Osteoblast (primary cell): ENCODE data around the gene KCND3. TPM values are rescaled to one million over a fixed set of nuclear protein-coding genes. Genes with fewer than 3 reads are reported as not detected.

Source experiments
- DNase-seq: peaks from one replicate; pipeline ENCODE4 v3.0.0; 2011; ENCODE audit warnings: low spot score, mixed read lengths; ENCODE audit not compliant: insufficient read length; ENCODE audit errors: missing footprints
- H2AFZ ChIP-seq: 2 replicates; pipeline ENCODE4 v1.6.0; 2011; ENCODE audit warnings: mild to moderate bottlenecking, low read length
- H3K27ac ChIP-seq: 2 replicates; pipeline ENCODE4 v1.5.1; 2011; ENCODE audit warnings: mild to moderate bottlenecking, low read depth, low read length, moderate library complexity
- H3K27me3 ChIP-seq: 2 replicates; pipeline ENCODE4 v1.6.0; 2012; ENCODE audit warnings: mild to moderate bottlenecking, control low read depth, inconsistent platforms, low read length, moderate library complexity; ENCODE audit not compliant: insufficient read depth
- H3K36me3 ChIP-seq: 2 replicates; pipeline ENCODE4 v1.5.1; 2011; ENCODE audit warnings: mild to moderate bottlenecking, low read length, control low read depth, moderate library complexity; ENCODE audit not compliant: insufficient read depth
- H3K4me1 ChIP-seq: 2 replicates; pipeline ENCODE4 v1.5.1; 2011; ENCODE audit warnings: mild to moderate bottlenecking, low read length, control low read depth, moderate library complexity; ENCODE audit not compliant: insufficient read depth
- H3K4me2 ChIP-seq: 2 replicates; pipeline ENCODE4 v1.6.0; 2011; ENCODE audit warnings: mild to moderate bottlenecking, low read length; ENCODE audit not compliant: insufficient read depth
- H3K4me3 ChIP-seq: fragments of 200-600 bp; sonication (generic); 3 replicates; pipeline ENCODE4 v1.5.1; 2012; ENCODE audit warnings: mild to moderate bottlenecking, low read length, inconsistent platforms; ENCODE audit not compliant: insufficient read depth
- H3K79me2 ChIP-seq: 2 replicates; pipeline ENCODE4 v1.6.0; 2012; ENCODE audit warnings: mild to moderate bottlenecking, low read length, control low read depth, inconsistent platforms; ENCODE audit not compliant: insufficient read depth
- H3K9me3 ChIP-seq: 2 replicates; pipeline ENCODE4 v1.5.1; 2011; ENCODE audit warnings: low read depth, low read length, control low read depth
- H4K20me1 ChIP-seq: 2 replicates; pipeline ENCODE4 v1.6.0; 2012; ENCODE audit warnings: mild to moderate bottlenecking, low read length, control low read depth; ENCODE audit not compliant: insufficient read depth
- total RNA-seq: library from RNA; depleted of rRNA; stranded (reverse); fragments of >200 nt; gene quantifications from 2 replicates; pipeline ENCODE4 v1.2.3, GENCODE V29; 2012
- TF ChIP-seq, protein P1 (sequence below): IDR thresholded peaks from 2 replicates; pipeline ENCODE4 v1.5.1; 2011; ENCODE audit warnings: mild to moderate bottlenecking, low read depth, low read length, moderate library complexity; ENCODE audit errors: extremely low read depth

KCND3 gene
- total RNA-seq, 1 donor = 3.6 TPM

DNA sequence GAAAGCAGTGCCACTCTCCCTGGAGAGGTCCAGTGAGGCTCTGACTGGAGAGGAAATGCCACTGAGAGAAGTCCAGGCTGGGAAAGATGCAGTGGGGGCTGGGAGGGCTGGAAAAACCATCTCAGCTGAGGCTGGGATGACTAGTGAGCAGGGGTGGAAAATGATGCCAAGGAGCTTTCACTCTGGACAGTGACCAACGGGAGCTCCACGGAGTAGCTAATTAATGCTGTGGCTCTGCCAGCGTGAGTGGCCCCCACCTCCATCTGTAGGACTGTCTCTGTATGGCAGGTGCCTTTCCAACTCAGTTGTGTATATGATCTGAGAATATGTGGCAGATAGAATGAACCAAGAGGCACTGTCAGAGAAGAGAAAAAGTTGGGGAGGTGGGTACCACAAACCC is 147.1 kb downstream of the KCND3 start:
- DNase-seq = no peak
- H3K79me2 ChIP-seq = no peaks in the 10 kb centered on the region
- H3K9me3 ChIP-seq = no peaks in the 10 kb centered on the region
- TF ChIP-seq, protein P1, sequence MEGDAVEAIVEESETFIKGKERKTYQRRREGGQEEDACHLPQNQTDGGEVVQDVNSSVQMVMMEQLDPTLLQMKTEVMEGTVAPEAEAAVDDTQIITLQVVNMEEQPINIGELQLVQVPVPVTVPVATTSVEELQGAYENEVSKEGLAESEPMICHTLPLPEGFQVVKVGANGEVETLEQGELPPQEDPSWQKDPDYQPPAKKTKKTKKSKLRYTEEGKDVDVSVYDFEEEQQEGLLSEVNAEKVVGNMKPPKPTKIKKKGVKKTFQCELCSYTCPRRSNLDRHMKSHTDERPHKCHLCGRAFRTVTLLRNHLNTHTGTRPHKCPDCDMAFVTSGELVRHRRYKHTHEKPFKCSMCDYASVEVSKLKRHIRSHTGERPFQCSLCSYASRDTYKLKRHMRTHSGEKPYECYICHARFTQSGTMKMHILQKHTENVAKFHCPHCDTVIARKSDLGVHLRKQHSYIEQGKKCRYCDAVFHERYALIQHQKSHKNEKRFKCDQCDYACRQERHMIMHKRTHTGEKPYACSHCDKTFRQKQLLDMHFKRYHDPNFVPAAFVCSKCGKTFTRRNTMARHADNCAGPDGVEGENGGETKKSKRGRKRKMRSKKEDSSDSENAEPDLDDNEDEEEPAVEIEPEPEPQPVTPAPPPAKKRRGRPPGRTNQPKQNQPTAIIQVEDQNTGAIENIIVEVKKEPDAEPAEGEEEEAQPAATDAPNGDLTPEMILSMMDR = no peak
- H4K20me1 ChIP-seq = no peaks in the 10 kb centered on the region
- no peaks in the 10 kb centered on the region for H3K27me3 ChIP-seq
- H2AFZ ChIP-seq = no peak overlapping the region
- H3K36me3 ChIP-seq = no peaks in the 10 kb centered on the region
- H3K27ac ChIP-seq = no peak overlapping the region
- H3K4me1 ChIP-seq = no peaks in the 10 kb centered on the region
- H3K4me2 ChIP-seq = no peak overlapping the region
- no peak overlapping the region for H3K4me3 ChIP-seq

DNA sequence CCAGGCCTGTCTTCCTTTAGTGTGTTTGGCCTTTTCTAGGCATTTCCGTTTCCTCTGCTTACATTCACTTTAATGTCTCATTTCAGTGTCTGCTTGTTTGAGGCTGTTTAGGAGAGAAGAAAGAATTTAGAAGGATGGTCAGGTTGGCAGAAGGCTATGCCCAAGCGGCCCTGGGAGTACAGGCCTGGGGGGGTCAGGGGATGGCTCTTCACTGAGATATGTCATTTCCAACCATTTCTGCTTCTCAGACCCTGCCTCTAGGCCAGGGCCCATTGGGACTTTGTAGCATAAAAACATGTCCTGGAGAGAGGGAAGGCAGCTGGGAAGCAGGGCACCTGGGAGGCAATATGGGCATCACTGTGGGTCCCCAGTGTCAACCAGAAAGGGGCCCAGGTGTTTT is 147.7 kb downstream of the KCND3 start:
- no peak overlapping the region for H2AFZ ChIP-seq
- H3K4me2 ChIP-seq = no peak overlapping the region
- no peaks in the 10 kb centered on the region for H3K27me3 ChIP-seq
- H4K20me1 ChIP-seq = no peaks in the 10 kb centered on the region
- H3K79me2 ChIP-seq = no peaks in the 10 kb centered on the region
- H3K36me3 ChIP-seq = no peaks in the 10 kb centered on the region
- no peak overlapping the region for H3K27ac ChIP-seq
- TF ChIP-seq, protein P1 = no peak
- no peak overlapping the region for H3K4me3 ChIP-seq
- no peaks in the 10 kb centered on the region for H3K9me3 ChIP-seq
- H3K4me1 ChIP-seq = no peaks in the 10 kb centered on the region
- DNase-seq = no peak

DNA sequence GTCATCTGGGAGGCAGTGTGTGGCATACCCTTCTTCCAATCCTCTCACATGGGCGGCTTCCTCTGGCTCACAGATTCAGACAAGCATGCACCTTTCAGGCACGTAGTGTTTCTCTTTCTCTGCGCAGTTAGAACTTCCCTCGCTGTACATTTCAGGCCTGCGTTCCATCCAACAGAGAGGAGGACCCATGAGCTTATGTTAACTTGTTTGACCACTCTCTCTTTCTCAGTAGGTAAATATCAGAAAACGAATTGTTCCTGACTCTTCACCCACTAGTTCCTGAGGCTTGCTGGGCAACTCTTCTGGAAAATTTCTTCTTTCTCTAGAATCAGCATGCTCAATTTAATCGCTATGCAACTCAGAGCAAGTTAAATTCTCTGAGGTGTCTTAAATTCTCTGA is 148.3 kb downstream of the KCND3 start:
- Histone ChIP-seq H3K36me3 (no peaks in the 10 kb centered on the region), H3K27me3 (no peaks in the 10 kb centered on the region), H3K4me2 (no peak overlapping the region), H3K4me3 (no peak overlapping the region), H3K79me2 (no peaks in the 10 kb centered on the region), H4K20me1 (no peaks in the 10 kb centered on the region), H3K4me1 (no peaks in the 10 kb centered on the region), H3K9me3 (no peaks in the 10 kb centered on the region), H2AFZ (no peak overlapping the region), H3K27ac (no peak overlapping the region)
- no peak for DNase-seq
- TF ChIP-seq, protein P1 = no peak

DNA sequence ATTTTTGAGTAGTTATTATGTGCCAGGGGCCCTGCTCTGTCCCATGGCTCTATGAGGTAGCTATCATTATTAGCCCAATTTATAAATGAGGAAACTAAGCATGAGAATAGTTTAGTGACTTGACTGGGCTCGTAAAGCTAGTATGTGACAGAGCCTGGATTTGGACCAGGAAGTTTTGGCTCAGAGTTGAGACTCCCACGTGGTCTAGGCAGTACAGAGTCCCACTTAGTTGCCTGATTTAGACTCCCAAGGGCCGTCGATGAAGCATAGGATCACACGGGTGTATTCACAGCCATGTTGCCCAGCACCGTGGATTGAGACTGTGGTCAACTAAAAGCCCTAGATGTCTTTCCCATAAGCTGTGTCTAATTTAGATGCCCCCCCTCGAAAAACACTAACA is 152.1 kb downstream of the KCND3 start:
- Histone ChIP-seq H3K4me3 (no peak overlapping the region), H3K27ac (no peak overlapping the region), H3K79me2 (no peaks in the 10 kb centered on the region), H3K4me1 (no peaks in the 10 kb centered on the region), H3K9me3 (no peaks in the 10 kb centered on the region), H4K20me1 (no peaks in the 10 kb centered on the region), H2AFZ (no peak overlapping the region), H3K27me3 (no peaks in the 10 kb centered on the region), H3K4me2 (no peak overlapping the region), H3K36me3 (no peaks in the 10 kb centered on the region)
- DNase-seq = no peak
- TF ChIP-seq, protein P1 = no peak
